ENCODE data around the gene KDM4C.
"Not testable (repeated sequence)": the region's sequence is repeated elsewhere in the genome, so short reads cannot be mapped to it uniquely, and the experiment has no call there.

Gene KDM4C

DNA sequence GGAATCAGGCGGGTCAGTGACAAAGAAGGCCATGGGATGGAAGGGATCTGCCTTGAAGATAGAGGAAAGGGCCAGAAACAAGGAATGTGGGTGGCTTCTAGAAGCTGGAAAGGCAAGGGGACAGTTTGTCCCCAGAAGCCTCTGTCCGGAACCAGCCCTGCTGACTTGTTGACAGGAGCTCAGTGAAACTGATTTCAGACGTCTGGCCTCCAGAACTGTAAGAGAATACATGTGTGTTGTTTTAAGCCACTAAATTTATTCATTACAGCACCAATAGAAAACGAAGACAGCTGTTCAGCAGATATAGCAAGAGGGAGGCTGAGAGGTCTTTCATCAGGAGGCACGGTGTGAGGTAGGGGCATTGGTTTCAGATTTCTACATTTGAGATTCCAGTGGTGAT is 422.5 kb downstream of the KDM4C start:
- no peak for DNase-seq

DNA sequence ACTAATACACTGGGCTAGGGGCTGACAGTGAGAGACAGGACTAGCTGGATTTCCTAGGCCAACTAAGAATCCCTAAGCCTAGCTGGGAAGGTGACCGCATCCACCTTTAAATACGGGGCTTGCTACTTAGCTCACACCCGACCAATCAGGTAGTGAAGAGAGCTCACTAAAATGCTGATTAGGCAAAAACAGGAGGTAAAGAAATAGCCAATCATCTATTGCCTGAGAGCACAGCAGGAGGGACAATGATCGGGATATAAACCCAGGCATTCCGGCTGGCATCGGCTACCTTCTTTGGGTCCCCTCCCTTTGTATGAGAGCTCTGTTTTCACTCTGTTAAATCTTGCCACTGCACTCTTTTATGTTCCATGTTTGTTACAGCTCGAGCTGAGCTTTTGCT is 425.4 kb downstream of the KDM4C start:
- DNase-seq: not testable (repeated sequence)

DNA sequence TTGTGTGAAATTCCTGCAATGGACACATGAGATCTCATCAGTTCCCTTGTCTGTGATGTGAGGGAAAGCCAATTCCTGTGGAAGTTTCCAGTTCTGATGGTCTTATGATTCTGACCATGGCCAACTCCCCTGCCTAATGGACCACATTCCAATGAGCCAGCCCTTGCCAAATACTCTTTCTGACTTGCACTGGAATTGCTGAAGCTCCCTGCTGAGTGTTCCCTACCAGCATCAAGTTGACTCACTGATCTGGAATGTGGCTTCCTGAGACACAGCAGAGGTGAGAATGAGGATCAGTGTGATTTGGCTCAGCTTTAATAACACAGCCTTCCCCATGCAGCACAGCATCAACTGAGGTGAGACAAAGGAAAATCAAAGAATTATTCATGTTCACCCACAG is 427.8 kb downstream of the KDM4C start:
- no peak for DNase-seq

DNA sequence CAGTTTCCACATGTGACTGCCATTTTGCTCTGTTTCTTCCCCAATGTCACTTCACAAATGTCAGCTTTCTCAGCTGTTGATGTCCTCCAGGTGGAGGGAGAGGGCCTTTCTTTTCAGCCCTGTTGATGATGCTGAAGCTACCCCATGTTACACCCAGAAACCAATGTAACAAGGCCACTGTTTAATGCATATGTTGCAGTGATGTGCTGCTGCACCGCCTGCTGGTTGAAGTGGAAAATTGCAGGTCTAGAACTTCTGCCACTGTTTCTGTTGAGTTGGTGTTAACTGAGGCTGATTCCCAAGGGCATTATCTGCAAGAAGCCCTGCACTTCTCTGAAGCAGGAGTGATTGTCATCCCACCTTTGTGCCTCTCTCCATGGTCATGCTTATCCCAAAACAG is 428.4 kb downstream of the KDM4C start:
- DNase-seq: no peak

DNA sequence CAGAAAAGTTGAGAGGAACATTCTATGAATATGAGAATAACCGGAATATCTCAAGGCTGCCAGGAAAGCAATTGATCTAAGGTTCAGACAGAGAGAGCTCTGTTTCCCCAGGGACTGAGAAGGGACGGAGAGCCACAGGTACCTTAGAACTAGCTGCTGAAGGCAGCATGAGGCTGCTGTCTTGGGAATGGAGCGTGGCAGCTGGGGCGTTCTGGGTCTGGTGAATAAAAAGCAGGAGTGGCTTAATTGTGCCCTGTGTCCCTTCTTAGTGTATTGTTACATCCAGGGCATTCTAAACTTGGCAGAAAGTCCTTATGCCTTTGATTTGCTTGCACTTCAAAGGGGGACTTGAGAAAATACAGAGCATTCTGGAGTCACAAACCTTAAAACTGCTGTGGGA is 434.5 kb downstream of the KDM4C start:
- no peak for DNase-seq

DNA sequence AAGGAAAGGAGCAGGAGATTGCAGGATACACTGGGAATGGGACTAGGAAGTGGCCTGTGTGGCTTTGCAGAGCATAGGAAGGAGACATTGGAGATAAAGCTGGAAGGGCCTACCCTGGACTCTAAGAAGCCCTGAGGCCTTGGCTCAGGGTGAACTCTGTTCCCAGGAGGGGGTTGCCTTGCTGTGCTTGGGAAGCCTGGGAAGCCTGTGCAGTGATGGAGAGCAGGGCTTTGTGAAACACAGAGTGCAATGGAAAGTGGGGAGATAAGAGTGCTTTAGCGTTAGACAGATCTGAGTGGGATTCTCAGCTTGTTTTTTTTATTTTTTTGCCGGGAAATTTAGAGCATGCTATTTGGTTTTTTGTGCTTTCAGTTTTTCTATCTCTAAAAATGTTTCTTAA is 437.8 kb downstream of the KDM4C start:
- DNase-seq: no peak

DNA sequence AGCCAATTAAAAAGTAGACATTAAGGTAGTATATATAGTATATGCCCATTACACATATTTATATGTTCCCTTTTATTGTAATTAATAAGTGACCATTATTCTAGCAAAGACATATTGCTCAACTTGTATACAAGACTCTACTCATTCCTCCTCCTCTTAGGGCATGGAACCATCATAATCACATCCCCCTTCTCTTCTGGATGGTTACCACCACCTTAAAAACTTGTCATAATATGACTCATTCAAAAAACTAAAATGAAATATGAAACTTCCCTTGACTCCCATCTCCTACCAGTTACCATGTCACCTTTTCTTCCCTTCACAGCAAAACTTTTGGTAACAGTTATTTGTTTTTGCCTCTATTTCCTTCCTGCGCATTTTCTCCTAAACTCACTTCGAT is 438.7 kb downstream of the KDM4C start:
- DNase-seq: no peak

DNA sequence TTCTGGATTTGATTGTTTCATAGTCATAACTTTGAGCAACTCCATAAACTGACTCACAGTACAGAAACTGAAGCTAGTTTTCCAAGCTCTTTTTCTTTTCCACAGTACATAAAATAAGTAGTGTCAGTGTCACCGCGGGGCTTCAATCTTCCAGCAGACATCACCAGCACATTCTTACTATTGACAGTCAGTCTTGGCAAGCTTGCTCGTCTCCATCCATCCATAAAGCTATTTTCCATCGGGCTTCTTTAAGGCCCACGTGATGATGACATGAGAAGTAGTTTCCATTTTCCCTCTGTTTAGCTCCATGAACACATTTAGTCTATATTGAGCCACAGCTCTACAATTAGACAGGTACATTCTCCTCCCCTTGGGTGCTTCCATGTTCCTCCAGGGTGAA is 443.4 kb downstream of the KDM4C start:
- DNase-seq: no peak

DNA sequence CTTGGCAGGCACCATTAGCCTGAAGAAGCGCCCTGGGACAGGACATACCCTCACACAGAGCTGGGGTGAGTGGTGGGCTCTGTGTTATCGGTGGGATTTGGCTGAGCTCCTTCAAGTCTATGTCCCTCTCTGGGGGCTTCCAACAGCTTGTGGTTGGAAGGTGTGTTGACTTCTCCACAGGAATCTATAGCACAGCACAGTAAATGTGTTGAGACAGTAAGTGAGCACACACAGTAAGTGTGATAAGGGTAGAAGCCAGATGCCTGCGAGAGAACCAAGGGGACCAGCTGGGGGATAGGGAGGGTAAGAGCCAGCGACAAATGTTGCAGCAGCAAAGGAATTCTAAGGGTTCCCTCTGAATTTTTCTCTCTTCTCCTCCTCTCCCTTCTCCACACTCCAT is 448.0 kb downstream of the KDM4C start:
- DNase-seq: no peak

DNA sequence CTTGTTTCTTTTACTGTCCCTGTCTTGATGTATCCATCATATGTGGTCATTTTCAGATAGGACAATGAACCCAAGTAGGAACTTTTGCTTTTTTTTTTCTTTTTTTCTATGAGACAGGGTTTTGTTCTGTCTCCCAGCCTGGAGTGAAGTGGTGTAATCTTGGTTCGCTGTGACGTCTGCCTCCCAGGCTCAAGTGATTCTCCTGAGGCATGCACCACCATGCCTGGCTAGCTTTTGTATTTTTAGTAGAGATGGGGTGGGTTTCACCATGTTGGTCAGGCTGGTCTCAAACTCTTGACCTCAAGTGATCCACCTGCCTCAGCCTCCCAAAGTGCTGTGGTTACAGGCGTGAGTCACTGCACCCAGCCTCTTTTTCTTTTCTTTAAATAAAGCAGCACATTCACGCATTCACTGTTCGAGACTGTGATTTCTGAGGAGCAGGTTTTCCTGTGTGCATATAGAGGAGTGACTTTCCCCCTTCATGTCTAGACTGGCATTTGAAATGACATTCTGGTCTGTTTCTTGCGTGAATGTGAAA is 448.5 kb downstream of the KDM4C start:
- DNase-seq: no peak

DNA sequence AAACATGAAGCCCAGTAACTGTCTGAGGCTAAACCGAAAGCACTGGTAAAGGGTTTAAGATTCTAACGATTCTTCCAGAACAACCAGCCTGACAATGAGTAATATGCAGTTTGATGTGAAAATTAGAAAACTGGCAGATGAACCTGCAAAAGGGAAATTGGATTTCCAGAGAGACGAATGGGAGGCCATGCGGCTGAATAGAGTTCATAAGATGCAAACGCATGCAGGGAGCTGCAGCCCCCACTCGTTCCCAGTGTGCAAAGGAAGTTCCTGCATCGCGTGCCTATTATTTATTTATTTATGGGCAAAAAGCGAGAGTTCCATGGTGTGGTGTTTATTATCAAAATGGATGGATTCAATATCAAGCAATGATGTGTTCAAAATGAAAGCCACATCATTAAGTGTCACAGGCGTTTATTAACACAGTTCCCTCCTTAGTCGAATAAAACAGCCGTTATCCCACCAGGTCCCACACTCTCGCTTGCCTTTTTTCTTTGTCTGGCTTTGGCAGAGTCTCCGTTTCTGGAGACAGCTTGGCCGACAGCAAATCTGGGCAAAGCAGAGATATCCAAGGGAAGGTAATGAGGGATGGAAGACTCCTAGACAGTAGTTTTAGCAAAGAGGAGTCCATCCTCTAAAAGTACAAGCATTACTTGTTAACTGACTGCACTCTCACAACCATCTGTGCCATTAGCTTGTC is 451.4 kb downstream of the KDM4C start:
- DNase-seq: no peak

DNA sequence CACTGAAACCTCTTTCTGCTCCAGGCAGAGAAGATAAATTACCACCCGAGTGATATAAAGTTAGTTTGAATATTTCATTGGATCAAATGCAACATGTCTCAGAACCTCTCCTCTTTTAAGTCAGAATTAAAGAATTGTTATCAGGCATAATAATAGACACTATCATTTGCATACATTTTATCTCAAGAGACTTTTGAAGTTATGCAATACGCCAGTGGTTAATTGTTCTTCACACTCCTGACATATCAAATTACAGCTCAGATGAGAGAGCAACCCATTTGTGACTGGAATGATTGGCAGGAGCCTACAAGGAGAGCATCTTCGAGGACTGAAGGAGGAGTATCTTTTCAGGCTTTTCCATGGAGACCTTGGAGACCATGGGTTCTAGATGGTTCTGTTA is 452.2 kb downstream of the KDM4C start:
- no peak for DNase-seq

DNA sequence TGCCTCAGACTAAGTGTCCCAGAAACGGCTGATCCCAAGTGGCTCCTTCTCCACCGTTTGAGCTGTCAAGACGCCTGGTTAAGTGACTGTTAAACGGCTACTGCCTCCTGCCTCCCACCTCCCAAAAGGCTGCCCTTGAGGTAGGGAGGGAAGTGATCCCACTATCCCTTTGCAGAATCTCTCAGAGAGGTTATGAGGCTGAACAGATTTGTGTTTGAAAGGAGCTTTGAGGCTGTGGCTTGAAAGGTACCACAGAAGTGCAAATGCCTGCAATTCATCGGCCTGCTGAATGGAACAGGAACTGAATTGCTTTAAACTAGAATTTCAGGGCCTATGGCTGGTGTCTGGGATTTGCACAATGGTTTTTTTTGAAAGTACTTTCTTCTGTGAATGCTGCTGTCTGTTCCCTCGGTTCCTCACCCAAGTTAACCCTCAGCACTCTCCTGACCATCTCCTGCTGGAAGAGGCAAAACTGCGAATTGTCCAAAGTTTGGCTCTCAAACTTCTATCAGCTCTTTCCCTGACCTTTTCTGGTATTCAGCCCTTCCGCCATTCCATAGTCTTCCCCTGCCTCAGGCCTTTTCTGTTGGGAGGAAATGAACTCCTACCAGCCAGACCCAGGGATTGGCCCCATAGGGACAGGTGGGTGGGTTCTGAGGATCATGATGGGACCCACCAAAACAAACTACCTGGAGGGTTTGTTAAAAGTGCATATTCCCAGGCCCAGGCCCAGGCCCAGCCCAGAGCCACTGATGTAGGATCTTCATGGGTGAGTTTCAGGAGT is 453.3 kb downstream of the KDM4C start:
- no peak for DNase-seq

DNA sequence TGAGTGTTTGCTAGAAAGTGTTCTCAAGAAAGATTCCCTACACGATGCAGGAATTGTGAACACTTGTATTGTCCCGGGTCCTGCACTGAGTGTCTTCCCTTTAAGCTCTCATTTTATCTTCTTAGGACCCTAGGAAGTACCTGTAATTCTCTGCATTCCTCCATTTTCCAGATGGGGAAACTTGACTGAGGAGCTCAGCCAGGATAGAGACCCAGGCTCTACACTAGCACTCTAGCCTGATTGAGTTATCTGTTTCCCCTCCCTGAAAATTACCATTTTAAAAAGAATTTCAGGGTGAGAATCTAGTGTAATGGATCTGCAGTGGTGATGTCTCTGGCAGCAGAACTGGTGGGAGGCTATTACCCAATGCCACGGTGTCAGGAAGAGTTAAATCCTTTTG is 453.9 kb downstream of the KDM4C start:
- no peak for DNase-seq

DNA sequence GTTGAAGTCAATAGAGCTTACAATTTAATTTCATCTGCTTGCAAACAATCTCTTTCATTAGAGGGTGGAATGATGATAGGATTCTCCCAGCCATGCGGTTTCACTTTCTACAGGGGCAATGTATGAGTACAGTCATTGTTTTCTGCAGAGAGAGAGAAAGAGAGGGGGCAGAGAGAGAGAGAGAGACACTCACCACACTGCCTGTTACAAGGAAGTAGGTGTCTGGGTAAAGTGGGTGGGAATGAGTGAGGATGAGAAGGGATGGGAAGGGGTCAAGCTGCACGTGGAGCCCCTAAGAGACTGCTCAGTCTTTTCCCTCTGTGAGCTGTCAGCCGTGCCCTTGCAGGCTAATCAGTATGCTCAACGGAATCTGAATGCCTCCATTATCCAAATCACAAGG is 454.3 kb downstream of the KDM4C start:
- DNase-seq: no peak

DNA sequence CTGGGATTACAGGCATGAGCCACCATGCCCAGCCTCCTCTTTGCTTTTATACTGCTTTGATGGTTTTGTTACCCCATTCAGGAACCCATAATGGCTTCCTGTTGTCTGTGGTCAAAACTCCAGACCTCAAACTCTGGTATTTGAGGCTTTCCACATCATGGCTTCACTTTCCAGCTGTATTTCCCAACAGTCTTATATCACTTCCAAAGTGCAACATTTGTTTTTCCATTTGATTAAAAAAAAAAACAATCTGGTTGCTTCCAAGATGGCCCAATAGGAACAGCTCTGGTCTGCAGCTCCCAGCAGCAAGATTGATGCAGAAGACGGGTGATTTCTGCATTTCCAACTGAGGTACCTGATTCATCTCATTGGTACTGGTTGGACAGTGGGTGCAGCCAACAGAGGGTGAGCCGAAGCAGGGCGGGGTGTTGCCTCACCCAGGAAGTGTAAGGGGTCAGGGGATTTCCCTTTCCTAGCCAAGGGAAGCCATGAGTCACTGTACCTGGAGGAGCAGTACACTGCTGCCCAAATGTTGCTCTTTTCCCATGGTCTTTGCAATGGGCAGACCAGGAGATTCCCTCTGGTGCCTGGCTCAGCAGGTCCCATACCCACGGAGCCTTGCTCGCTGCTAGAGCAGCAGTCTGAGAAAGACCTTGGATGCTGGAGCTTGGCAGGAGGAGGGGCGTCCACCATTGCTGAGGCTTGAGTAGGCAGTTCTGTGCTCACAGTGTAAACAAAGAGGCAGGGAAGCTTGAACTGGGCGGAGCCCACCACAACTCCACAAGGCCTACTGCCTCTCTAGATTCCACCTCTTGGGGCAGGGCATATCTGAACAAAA is 458.4 kb downstream of the KDM4C start:
- DNase-seq: no peak

DNA sequence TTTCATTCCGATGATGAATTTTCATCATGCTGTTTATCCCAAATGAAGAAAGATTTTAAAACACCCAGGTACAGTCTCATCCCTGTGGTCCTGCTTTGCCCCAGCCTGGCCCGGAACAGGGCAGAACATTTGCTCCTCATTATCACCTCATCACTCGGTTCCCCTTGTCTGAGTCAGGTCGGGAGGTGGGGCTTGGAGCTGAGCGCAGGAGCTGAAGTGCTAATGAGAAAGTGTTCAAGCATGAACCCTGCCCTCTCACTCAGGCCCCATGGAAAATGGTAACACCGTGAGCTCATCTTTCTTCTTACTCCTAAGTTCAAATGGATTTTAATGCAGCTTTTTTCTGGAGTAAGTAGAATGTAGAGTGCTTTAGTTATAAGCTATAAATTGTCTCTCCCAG is 466.2 kb downstream of the KDM4C start:
- DNase-seq: no peak

All from NCI-H1092 treated with DMSO at 0.1 percent for 48 hours (cell line).